Inferior parietal cortex (tissue), 1 donor: ENCODE measurements around the gene TMEM129.
A peak's percentile ranks its signal among the peaks of the same experiment; 100 is the strongest.
"Not testable (repeated sequence)": the region's sequence is repeated elsewhere in the genome, so short reads cannot be mapped to it uniquely, and the experiment has no call there.

Experiments used
- DNase-seq: peaks from one replicate; pipeline ENCODE4 v3.0.0-alpha.2; 2016; ENCODE audit errors: extremely low spot score

Gene TMEM129

GRCh38 chr4:1695913-1696312 lies 25.2 kb downstream of the TMEM129 start:
- no peak for DNase-seq

- DNase-seq = peak; percentile 74
These were observed 27.8 kb downstream of the TMEM129 start for GRCh38 chr4:1693131-1693896.

DNA sequence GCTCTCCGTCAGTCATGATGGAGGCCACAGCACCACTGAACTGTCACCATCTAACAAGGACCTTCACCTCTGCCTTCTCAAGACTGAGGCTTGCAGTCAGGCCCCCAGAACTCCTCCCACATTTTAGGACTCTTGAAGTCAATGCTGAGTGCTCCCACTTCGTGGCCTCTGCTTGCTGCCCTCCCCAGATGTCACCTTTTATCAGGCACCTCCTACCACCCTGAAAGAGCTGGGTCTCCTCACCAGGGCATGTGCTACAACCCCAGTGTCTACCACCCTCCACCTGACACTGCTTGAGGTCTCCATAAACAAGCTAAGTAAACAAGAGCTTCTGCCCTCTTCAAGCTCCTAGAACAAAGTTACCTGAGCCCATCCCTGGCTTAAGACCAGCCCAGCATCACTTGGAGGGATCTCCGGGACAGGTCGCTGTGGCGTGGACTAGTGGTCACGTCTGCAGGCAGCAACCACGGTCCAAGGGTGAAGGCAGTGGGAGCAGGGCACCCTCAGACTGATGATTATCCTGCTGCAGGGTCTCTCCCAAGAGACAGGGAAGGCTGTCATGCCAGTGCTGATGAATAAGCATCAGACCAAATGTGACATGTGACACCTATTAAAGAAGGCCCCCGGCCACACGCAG lies 29.3 kb downstream of the TMEM129 start:
- DNase-seq = no peak

GRCh38 chr4:1690698-1691097 lies 30.4 kb downstream of the TMEM129 start:
- no peak for DNase-seq

DNA sequence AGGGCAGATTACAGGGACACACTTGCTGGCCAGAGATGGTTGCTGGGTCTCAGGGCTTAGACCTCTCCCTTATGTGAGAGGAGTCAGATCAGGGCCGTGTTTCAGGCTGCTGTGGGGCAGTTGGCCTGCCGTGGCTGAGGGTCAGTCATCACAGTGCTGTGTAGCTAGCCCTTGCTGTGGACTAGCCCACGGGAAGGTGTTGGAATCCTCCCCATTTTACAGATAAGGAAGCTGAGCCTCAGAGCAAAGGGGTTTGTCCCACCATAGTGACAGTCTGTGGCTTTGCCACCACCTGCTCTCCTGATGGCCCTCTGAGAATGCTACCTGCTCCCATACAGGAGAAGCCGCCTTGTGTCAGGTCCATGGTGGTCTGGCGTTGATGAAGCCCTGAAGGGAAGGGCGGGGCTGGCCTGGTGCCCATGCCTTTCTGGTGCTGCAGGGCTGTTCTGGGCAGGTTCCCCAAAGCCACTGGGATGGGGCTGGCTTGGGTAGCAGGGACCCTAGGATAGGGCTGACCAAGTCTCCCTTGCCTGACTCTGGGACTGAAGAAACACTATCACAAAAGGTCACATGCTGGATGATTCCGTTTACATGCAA lies 34.6 kb downstream of the TMEM129 start:
- DNase-seq = no peak

DNA sequence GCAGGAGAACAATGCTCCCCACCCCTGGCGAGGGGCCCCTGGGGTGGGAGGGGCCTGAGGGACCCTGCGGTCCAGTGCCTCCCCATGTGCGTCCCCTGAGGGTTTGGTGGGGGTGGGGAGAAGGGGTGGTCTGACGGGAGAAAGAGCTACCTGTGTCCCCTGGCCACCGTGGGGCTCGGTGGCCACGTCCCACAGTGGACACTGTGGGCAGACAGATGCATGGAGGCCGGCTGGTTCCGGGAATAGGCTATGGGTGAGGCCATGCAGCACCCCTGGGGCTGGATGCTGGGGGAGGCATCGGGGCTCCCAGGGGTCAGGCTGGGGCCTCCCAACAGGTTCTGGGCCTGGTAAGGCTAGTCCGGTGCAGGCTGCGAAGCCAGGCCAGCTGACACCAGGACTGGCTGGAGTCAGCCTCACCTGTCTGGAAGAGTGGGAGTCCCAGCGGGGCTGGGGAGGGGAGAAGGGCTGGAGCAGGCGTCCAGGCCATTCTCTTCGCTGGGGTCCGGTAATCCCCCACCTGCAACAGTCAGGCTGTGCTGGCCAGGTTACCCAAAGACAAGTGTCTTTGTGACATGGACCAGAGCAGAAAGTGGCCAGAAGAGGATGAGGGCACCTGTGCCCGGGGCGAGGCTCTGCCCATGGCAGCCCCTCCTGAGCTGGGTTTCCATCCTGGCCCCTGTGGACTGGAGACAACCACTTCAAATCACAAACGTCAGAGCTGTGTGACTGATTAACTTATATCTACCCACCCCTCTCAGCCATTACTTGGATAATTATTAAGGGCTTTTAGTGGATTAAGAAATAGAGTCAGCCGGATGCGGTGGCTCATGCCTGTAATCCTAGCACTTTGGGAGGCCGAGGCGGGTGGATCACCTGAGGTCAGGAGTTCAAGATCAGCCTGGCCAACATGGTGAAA lies 35.6 kb downstream of the TMEM129 start:
- DNase-seq = no peak

DNA sequence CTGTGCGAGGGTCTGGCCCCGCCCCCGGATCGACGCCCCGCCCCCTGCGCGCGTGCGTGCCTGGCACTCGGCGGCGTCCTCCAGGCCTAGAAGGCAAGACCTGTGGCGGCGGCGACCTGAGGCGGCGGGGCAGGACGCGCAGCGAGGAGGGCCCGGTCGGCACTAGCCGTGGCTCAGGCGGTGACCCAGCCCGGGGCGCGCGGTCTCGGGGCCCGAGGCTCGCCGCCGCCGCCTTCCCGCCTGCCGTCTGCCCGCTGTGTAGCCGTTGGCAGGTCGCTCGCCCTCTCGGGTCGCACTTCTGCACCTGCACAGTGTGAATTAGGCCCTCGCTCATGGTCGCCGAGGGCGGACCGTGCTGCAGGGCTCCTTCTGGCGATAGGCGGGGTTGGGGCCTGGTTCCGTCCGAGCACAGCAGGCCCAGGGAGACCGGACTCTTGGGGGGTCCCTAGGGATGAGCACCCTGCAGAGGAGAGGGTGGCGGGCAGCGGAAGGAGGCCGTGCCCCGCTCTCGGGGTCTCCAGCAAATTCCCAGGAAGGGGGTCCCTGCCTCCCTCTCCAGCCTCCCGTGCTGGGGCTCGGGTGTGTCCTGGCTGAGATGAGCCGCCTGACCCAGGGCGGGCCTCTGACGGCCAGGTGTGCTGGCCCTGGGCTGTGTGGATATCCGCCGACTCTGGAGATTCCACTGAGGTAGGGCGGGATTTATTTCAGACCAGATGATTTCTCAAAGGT lies 36.5 kb downstream of the TMEM129 start:
- no peak for DNase-seq

DNA sequence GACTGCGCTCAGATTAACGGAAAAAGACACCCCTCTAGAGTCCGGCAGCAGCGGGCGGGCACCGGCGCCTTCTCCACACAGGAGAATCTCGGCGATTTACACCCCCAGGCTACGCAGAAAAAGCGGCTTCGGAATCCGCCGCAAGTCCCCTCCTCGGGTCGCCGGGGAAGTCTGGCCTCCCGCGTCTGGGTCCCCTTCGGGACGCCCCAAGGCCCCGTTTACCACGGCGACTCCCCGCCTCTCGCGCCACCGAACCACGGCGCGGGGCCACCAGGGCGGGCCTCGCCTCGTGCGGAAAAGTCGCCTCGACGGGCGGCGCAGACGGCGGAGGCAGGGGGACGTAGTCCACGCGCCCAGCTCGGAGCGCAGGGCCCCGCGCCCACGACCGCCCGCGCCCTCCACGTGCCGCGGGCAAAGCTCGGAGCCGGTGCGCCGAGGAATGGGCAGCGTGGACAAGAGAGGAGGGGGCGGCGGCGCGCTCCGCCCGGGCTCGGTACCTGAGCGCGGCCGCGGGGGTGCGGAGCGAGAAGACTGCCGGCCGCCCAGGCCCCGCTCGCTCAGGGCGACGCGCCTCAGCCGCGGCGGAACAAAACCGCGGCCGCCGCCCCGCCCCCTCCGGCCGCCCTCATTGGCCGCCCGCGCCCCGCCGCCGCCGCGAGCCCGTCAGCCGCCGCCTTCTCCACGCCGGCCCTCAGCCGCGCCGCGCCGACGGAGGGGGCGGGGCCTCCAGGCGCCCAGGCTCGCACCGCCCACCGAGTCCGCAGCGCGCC lies 37.2 kb downstream of the TMEM129 start, which contains the start of gene FAM53A:
Gene FAM53A, minus strand, starts transcription at position 578 of the 770 bp plus-strand sequence. CDS start 15,572 bp downstream, outside the sequence.
- DNase-seq = peak; percentile 66

DNA sequence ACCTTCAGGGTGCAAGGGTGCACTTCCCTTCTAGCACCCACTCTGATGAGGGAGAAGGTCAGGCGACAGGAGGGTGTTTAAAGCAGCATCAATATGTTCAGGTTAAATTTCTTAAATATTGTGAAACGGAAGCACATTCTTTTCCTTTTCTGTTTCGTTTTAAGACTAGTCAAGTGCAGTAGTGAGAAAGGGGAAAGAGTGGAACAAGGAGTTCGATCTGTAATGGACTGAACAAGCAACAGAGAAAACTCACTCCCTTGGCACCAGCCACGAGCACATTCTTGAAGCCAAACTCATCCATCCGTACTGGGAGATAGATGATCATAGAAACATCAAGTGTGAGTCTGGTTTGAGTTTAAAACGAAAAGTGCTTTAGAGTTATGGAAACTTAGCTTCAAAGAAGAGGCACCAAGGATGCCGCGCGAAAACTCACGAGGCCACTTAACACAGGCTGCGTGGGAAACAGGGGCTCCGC lies 37.8 kb downstream of the TMEM129 start:
- peak; percentile 34 for DNase-seq

DNA sequence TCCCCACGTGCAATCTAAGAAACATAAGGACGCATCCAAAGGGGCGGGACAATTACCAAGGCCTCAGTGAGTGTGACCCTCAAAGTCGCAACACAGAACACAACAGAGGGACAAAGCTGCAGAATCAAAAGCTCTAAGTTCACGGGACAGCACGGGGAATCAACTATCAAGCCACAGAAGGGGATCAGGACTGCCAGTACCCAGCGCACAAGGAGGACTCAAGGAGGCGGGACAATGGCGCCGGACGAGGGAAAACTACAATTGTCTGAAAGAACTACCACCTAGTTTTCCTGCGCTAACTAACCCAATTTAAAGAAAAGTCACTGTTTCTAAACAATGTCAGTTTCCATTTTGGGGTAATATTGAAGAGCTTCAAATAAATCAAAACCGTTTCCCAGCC lies 38.3 kb downstream of the TMEM129 start:
- no peak for DNase-seq

- no peak for DNase-seq
These were observed 42.9 kb downstream of the TMEM129 start for GRCh38 chr4:1678244-1678643.

- no peak for DNase-seq
These were observed 44.3 kb downstream of the TMEM129 start for GRCh38 chr4:1676605-1677525.

DNA sequence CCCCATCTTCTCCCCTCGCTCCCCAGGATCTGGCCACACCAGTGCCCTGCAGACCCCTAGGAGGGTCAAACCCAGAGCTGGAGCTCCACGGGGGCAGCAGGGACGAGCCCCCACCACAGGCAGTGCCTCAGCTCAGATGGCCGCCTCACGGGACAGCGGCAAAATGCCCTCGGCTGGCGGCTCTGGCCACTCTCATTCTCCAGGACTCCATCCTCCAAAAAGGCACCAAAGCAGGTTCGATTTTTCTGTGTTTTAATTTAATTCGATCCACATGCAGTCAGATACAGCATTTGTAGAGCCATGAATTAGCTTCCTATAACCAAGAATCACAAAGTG lies 45.4 kb downstream of the TMEM129 start:
- DNase-seq = no peak

- DNase-seq = no peak
These were observed 45.9 kb downstream of the TMEM129 start for GRCh38 chr4:1675136-1675801.

DNA sequence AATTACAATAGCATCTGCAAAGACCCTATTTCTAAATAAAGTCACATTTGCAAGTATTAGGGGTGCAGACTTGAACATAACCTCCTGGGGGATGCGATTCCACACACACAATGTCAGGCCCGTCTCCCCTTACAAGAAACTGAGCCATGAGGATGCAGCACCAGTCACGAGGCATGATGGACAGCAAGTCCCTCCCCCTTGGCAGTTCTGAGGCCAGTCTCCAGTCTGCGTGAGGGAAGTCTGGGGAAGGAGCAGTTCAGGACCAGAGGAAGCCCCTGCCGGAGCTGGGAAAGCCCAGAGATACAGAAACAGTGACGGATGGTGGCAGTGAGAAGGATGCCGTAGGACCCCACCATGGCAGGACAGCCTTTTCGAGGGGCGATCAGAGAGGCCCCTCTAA lies 46.4 kb downstream of the TMEM129 start:
- DNase-seq = peak; percentile 42

DNA sequence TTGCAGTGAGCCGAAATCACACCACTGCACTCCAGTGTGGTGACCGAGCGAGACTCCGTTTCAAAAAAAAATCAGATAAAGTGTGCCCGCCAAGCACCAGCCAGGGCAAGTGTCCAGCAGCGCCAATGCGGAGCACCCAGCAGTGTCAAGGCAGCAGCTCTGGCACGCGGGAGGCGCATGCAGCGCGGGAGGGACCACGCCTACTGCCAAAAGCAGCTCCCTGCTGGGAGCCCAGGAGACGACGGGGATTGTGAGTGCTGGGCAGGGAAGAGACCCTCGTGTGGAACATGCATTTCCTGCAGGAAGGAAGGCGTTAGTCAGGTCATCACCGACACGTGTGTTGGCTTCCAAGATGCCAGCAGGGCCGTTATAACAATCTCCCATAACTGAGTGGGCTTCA lies 47.5 kb downstream of the TMEM129 start:
- no peak for DNase-seq

- not testable (repeated sequence) for DNase-seq
These were observed 50.1 kb downstream of the TMEM129 start for GRCh38 chr4:1671011-1671410.

DNA sequence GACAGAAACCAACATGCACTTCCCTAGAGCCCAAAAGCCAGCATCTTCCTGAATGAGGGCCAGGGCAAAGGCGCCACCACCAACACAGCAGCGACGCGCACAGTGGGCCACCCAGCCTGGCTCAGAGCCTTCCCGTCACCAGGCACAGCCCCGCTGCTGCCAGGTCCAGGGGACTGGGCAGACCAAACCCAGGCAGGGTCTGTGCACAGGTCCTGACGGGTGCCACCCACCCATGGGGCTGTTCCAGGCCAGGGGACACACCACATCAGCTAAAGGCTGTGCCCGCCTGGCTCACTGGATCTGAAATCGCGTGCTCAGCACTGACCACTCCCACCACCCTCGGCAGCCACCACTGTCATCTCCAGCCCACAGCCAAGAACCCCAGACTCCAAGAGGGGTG lies 50.8 kb downstream of the TMEM129 start:
- no peak for DNase-seq

DNA sequence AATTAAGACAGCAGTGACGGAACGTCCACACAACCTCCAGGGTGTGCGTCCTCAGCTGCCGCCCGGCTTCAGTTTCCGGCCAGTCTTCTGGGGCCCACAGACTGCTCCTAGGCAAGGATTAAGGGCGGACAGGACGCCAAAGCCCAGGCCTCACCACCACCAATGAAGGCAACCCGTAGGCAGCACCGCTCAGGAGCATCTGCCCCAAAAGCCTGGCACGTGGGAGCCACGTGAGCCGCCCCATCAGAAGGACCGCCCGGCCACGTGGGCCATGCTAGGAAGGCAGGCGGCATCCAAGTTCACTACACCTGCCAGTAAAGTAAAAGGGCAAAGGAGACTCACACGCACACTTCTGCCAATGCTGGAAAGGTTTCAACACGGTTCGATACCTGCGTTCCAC lies 51.3 kb downstream of the TMEM129 start:
- DNase-seq = no peak
